H1 (cell line): ENCODE measurements around the gene FAM83G. TPM values are rescaled to one million over a fixed set of nuclear protein-coding genes. Genes with fewer than 3 reads are reported as not detected.

Experiments
- CTCF ChIA-PET: fragments of 300-600 bp; sonication (Branson Sonifier 250); formaldehyde crosslinking; loops from one replicate; lab custom pipeline; 2021; ENCODE audit not compliant: partially characterized antibody; lab: Charles Lee
- POLR2A ChIA-PET: fragments of 300-600 bp; sonication (Branson Sonifier 250); formaldehyde crosslinking; loops from one replicate; lab custom pipeline; 2021; ENCODE audit warnings: inconsistent platforms; ENCODE audit not compliant: partially characterized antibody; lab: Charles Lee
- DNase-seq, 2 experiments: peaks; one replicate each; pipeline versions ENCODE4 v3.0.0 to v3.0.0-alpha.2; 2010 to 2022; ENCODE audit warnings: low spot score in 2 of 2, low read depth in 1 of 2, mixed read lengths in 1 of 2
- FAIRE-seq: peaks from 2 replicates; lab custom pipeline; 2011; peaks lifted over from hg19 to GRCh38; lab: Jason Lieb, UNC
- H2AFZ ChIP-seq: 2 replicates; pipeline ENCODE4 v1.8.1; 2012; ENCODE audit warnings: low read length, inconsistent platforms
- H2AK5ac ChIP-seq: 2 replicates; pipeline ENCODE4 v1.6.1; 2013; ENCODE audit warnings: low read depth, low read length
- H2BK120ac ChIP-seq: replicated peaks from 2 replicates; pipeline ENCODE3; 2013; ENCODE audit warnings: low read depth, low read length, inconsistent platforms
- H2BK12ac ChIP-seq: 2 replicates; pipeline ENCODE4 v1.6.1; 2013; ENCODE audit warnings: low read depth, low read length
- H2BK15ac ChIP-seq: 2 replicates; pipeline ENCODE4 v1.6.1; 2013; ENCODE audit warnings: low read length
- H2BK20ac ChIP-seq: 2 replicates; pipeline ENCODE4 v1.6.1; 2013; ENCODE audit warnings: low read length
- H2BK5ac ChIP-seq: 2 replicates; pipeline ENCODE4 v1.6.1; 2013; ENCODE audit warnings: low read depth, low read length
- H3K14ac ChIP-seq: 2 replicates; pipeline ENCODE4 v1.6.1; 2013; ENCODE audit warnings: inconsistent platforms; ENCODE audit not compliant: insufficient read length
- H3K18ac ChIP-seq: 2 replicates; pipeline ENCODE4 v1.6.1; 2013; ENCODE audit warnings: low read length; ENCODE audit errors: extremely low read depth
- H3K23ac ChIP-seq: 2 replicates; pipeline ENCODE4 v1.6.1; 2013; ENCODE audit warnings: inconsistent platforms; ENCODE audit not compliant: insufficient read length
- H3K23me2 ChIP-seq: 2 replicates; pipeline ENCODE4 v1.6.1; 2013; ENCODE audit warnings: low read depth, low read length
- H3K27ac ChIP-seq: 2 replicates; pipeline ENCODE4 v1.6.1; 2011; ENCODE audit warnings: low read depth, low read length, inconsistent platforms
- H3K27me3 ChIP-seq, 4 experiments: replicated peaks in 1 of 4; 1 replicate in 1 of 4; 2 replicates in 3 of 4; pipeline versions ENCODE4 v1.6.1 to v1.8.1; 2011 to 2013; ENCODE audit warnings: low read length in 3 of 4, mild to moderate bottlenecking in 3 of 4, inconsistent platforms in 2 of 4, mixed read lengths in 2 of 4, moderate library complexity in 1 of 4; ENCODE audit not compliant: control insufficient read depth in 3 of 4, insufficient read depth in 3 of 4; ENCODE audit errors: extremely low read depth in 1 of 4
- H3K36me3 ChIP-seq, 4 experiments: 2 replicates each; pipeline versions ENCODE4 v1.6.1 to v1.8.1; 2011 to 2013; ENCODE audit warnings: mild to moderate bottlenecking in 4 of 4, low read length in 3 of 4, moderate library complexity in 2 of 4, control low read depth in 1 of 4, inconsistent platforms in 1 of 4; ENCODE audit not compliant: insufficient read depth in 4 of 4, control insufficient read depth in 2 of 4
- H3K4ac ChIP-seq: replicated peaks from 2 replicates; pipeline ENCODE3; 2013; ENCODE audit warnings: low read length, low read depth, mixed read lengths, inconsistent platforms; ENCODE audit not compliant: insufficient read length
- H3K4me1 ChIP-seq, 4 experiments: replicated peaks in 1 of 4; 1 replicate in 1 of 4; 2 replicates in 3 of 4; pipeline versions ENCODE4 v1.6.1 to v1.8.1; 2011 to 2013; ENCODE audit warnings: low read length in 3 of 4, inconsistent platforms in 2 of 4, mixed read lengths in 1 of 4; ENCODE audit not compliant: insufficient read depth in 4 of 4, control insufficient read depth in 3 of 4
- H3K4me2 ChIP-seq, 2 experiments: 2 replicates each; pipeline versions ENCODE4 v1.6.1 to v1.8.1; 2011 to 2013; ENCODE audit warnings: low read depth in 2 of 2, low read length in 2 of 2, control low read depth in 1 of 2, inconsistent platforms in 1 of 2, mild to moderate bottlenecking in 1 of 2; ENCODE audit not compliant: insufficient read depth in 1 of 2
- H3K4me3 ChIP-seq, 4 experiments: fragments of 200-600, 300-600 bp in 1 of 4; sonication (generic), shearing (Covaris generic), sonication (Bioruptor Twin) in 1 of 4; 2 replicates each; pipeline versions ENCODE4 v1.5.1 to v1.8.1; 2011 to 2016; ENCODE audit warnings: low read length in 4 of 4, low read depth in 3 of 4, control low read depth in 2 of 4, inconsistent platforms in 2 of 4, mild to moderate bottlenecking in 2 of 4, mixed read lengths in 1 of 4, moderate library complexity in 1 of 4; ENCODE audit not compliant: insufficient read depth in 2 of 4; ENCODE audit errors: extremely low read depth in 1 of 4
- H3K56ac ChIP-seq: replicated peaks from 2 replicates; pipeline ENCODE3; 2013; ENCODE audit warnings: low read depth, mild to moderate bottlenecking, mixed read lengths, low read length, inconsistent platforms; ENCODE audit not compliant: insufficient read length
- H3K79me1 ChIP-seq: 2 replicates; pipeline ENCODE4 v1.6.1; 2013; ENCODE audit warnings: low read depth, low read length, control low read depth
- H3K79me2 ChIP-seq, 2 experiments: 2 replicates each; pipeline versions ENCODE4 v1.6.1 to v1.8.1; 2012 to 2013; ENCODE audit warnings: low read length in 2 of 2, mild to moderate bottlenecking in 2 of 2, inconsistent platforms in 1 of 2; ENCODE audit not compliant: insufficient read depth in 2 of 2, control insufficient read depth in 1 of 2
- H3K9ac ChIP-seq, 4 experiments: replicated peaks in 1 of 4; 1 replicate in 1 of 4; 2 replicates in 3 of 4; pipeline versions ENCODE4 v1.6.1 to v1.8.1; 2011 to 2013; ENCODE audit warnings: low read depth in 3 of 4, low read length in 3 of 4, control low read depth in 2 of 4, mild to moderate bottlenecking in 2 of 4, moderate library complexity in 2 of 4, inconsistent platforms in 1 of 4; ENCODE audit errors: extremely low read depth in 1 of 4
- H3K9me3 ChIP-seq, 2 experiments: 2 replicates each; pipeline versions ENCODE4 v1.6.1 to v1.8.1; 2012 to 2013; ENCODE audit warnings: mild to moderate bottlenecking in 2 of 2, moderate library complexity in 2 of 2, control low read depth in 1 of 2, inconsistent platforms in 1 of 2, low read depth in 1 of 2, low read length in 1 of 2, mixed read lengths in 1 of 2; ENCODE audit not compliant: insufficient read depth in 2 of 2
- H4K20me1 ChIP-seq, 2 experiments: replicated peaks in 1 of 2; 2 replicates each; pipeline versions ENCODE3 to v1.8.1; 2011 to 2013; ENCODE audit warnings: inconsistent platforms in 2 of 2, low read length in 2 of 2, mild to moderate bottlenecking in 1 of 2; ENCODE audit not compliant: insufficient read depth in 2 of 2, control insufficient read depth in 1 of 2
- H4K5ac ChIP-seq: 2 replicates; pipeline ENCODE4 v1.6.1; 2013; ENCODE audit warnings: low read length, low read depth, mixed read lengths, inconsistent platforms; ENCODE audit not compliant: insufficient read length
- H4K8ac ChIP-seq: 2 replicates; pipeline ENCODE4 v1.8.0; 2013; ENCODE audit warnings: mild to moderate bottlenecking, moderate library complexity, low read length, inconsistent platforms; ENCODE audit not compliant: insufficient read depth; ENCODE audit errors: extremely low read depth
- H4K91ac ChIP-seq: replicated peaks from 2 replicates; pipeline ENCODE3; 2013; ENCODE audit warnings: low read length, mixed read lengths, inconsistent platforms; ENCODE audit not compliant: insufficient read length
- CBX8 ChIP-seq: fragments of 300-800, 300-1000 bp; sonication (generic); IDR thresholded peaks from 2 replicates; pipeline ENCODE4 v1.7.1; 2016; ENCODE audit warnings: low read depth, low read length, borderline replicate concordance
- CHD1 ChIP-seq: IDR thresholded peaks from 2 replicates; pipeline ENCODE4 v1.6.1; 2012; ENCODE audit warnings: low read depth, low read length, improper control_type of control experiment
- CREB1 ChIP-seq: IDR thresholded peaks from 2 replicates; pipeline ENCODE4 v1.6.1; 2012; ENCODE audit warnings: inconsistent platforms
- E2F6 ChIP-seq: IDR thresholded peaks from 2 replicates; pipeline ENCODE4 v1.6.1; 2012; ENCODE audit warnings: inconsistent platforms
- GABPA ChIP-seq: IDR thresholded peaks from 2 replicates; pipeline ENCODE4 v1.6.1; 2011; ENCODE audit warnings: mild to moderate bottlenecking, low read length, moderate library complexity, borderline replicate concordance; ENCODE audit not compliant: insufficient read depth
- KDM1A ChIP-seq: fragments of 200-600, 300-600 bp; sonication (generic); IDR thresholded peaks from 2 replicates; pipeline ENCODE4 v1.7.1; 2016; ENCODE audit warnings: mild to moderate bottlenecking, low read length, borderline replicate concordance
- POLR2A ChIP-seq, 2 experiments: IDR thresholded peaks; 1 replicate in 1 of 2; 2 replicates in 1 of 2; pipeline ENCODE4 v1.6.1; 2011; ENCODE audit warnings: low read depth in 2 of 2, low read length in 2 of 2, mild to moderate bottlenecking in 2 of 2; ENCODE audit errors: control extremely low read depth in 1 of 2
- RBBP5 ChIP-seq: IDR thresholded peaks from 2 replicates; pipeline ENCODE4 v1.7.1; 2012; ENCODE audit warnings: low read depth, mild to moderate bottlenecking, inconsistent platforms, low read length, moderate library complexity, borderline replicate concordance
- RFX5 ChIP-seq: IDR thresholded peaks from 2 replicates; pipeline ENCODE4 v1.6.1; 2011; ENCODE audit warnings: low read depth, low read length, improper control_type of control experiment, borderline replicate concordance
- RXRA ChIP-seq: IDR thresholded peaks from 2 replicates; pipeline ENCODE4 v1.6.1; 2011; ENCODE audit warnings: low read depth, mild to moderate bottlenecking, low read length, moderate library complexity; ENCODE audit not compliant: insufficient read depth
- SP1 ChIP-seq: IDR thresholded peaks from 2 replicates; pipeline ENCODE4 v1.6.1; 2011; ENCODE audit warnings: low read depth, low read length
- SUZ12 ChIP-seq: fragments of 200-600 bp; sonication (generic); IDR thresholded peaks from 2 replicates; pipeline ENCODE4 v1.6.1; 2012; ENCODE audit warnings: mild to moderate bottlenecking, inconsistent platforms, low read length, moderate library complexity, mixed read lengths
- WGBS, 2 experiments: shearing (Covaris generic) in 1 of 2; methylation state at CpG; one replicate each; pipeline versions ENCODE4 v1.1.6 to v1.1.7; 2013 to 2015; ENCODE audit warnings: low lambda C conversion rate in 2 of 2, mixed read lengths in 2 of 2, inconsistent platforms in 1 of 2, low coverage in 1 of 2, missing lambda C conversion rate in 1 of 2; ENCODE audit not compliant: insufficient replicate concordance in 2 of 2, insufficient coverage in 1 of 2, insufficient read length in 1 of 2; ENCODE audit errors: extremely low coverage in 1 of 2, missing lambda C conversion rate in 1 of 2; 5-methylcytosine and 5-hydroxymethylcytosine counted together
- polyA plus RNA-seq, 7 experiments: library from polyadenylated mRNA; depleted of rRNA in 3 of 7; stranded (reverse) in 5 of 7; unstranded in 2 of 7; fragments of >200 nt in 5 of 7; fragments of 200-250 nt in 2 of 7; gene quantifications; 1 replicate in 5 of 7; 2 replicates in 1 of 7; 4 replicates in 1 of 7; pipeline versions ENCODE4 v1.2.1 to v1.2.3, GENCODE V29; 2011 to 2013; ENCODE audit warnings: missing spikeins in 2 of 7, mixed read lengths in 2 of 7
- total RNA-seq: library from RNA; stranded (reverse); fragmentation: NEBNext Ultra II Directional; extraction: Animal tissue kit (Norgen Biotek cat#: 25700); gene quantifications from 2 replicates; pipeline ENCODE4 v1.2.1, GENCODE V29; 2021

Gene FAM83G
- total and polyA plus RNA-seq, 2 of the 8 experiments (the other 6 are each of a cell fraction or from before 2014, with no cell fraction given), result 15.4 to 29.0 TPM

GRCh38 chr17:18986541-18987229, 17.9 kb downstream of the FAM83G start:
- H3K79me2 ChIP-seq, result peaks cover 0 to 7% of the 10 kb centered on the region in 2 experiments; a peak in 1 of 4 replicates
- peaks cover 16% of the 10 kb centered on the region for H3K79me1 ChIP-seq
- no peak overlapping the region for H2BK12ac ChIP-seq
- ChIA-PET POLR2A (no interaction called here), CTCF (interaction anchor here (2.5 kb wide), 1 partner anchor 26 kb away, joined by 9 read pairs; no protein-coding TSS in a partner anchor)
- H4K8ac ChIP-seq, result no peak overlapping the region
- H2BK5ac ChIP-seq, result no peak overlapping the region; the same call in 1 of the 2 replicates
- peaks cover 12 to 27% of the 10 kb centered on the region in 2 experiments for H4K20me1 ChIP-seq
- H3K18ac ChIP-seq, result no peak overlapping the region
- H4K5ac ChIP-seq, result no peak overlapping the region
- H3K23me2 ChIP-seq, result no peaks in the 10 kb centered on the region
- H3K27ac ChIP-seq, result no peak overlapping the region
- H2AK5ac ChIP-seq, result no peak overlapping the region
- no peak overlapping the region for H3K4me2 ChIP-seq
- H3K4me1 ChIP-seq, result peaks cover 0 to 4% (median 0%) of the 10 kb centered on the region in 4 experiments; a peak in 1 of 7 replicates
- FAIRE-seq (no peak), DNase-seq (no peak)
- H3K14ac ChIP-seq, result no peak overlapping the region
- WGBS, 2 experiments, result 95% methylated on average over 21 of the region's 21 CpGs; no CpG with 5 or more reads in 1 of the 2 experiments
- no peak overlapping the region for H2BK120ac ChIP-seq
- no peak overlapping the region for H3K4ac ChIP-seq
- H3K9me3 ChIP-seq, result no peaks in the 10 kb centered on the region
- no peak overlapping the region for H4K91ac ChIP-seq
- H3K4me3 ChIP-seq, result no peak overlapping the region
- H2BK15ac ChIP-seq, result no peak overlapping the region
- H3K27me3 ChIP-seq, result no peaks in the 10 kb centered on the region
- no peak overlapping the region for H2BK20ac ChIP-seq
- no peak overlapping the region for H3K9ac ChIP-seq
- H3K56ac ChIP-seq, result no peak overlapping the region
- no peak overlapping the region for H3K23ac ChIP-seq
- peaks cover 0 to 18% (median 10%) of the 10 kb centered on the region in 4 experiments; a peak in 6 of 8 replicates for H3K36me3 ChIP-seq
- no peak overlapping the region for H2AFZ ChIP-seq
- no peak for TF ChIP-seq CBX8
- TF ChIP-seq RFX5, result no peak
- no peak for TF ChIP-seq POLR2A (IDR thresholded peaks at IDR 0.05; ENCODE audit: control extremely low read depth in 1 of 2, low read depth in 2 of 2, low read length in 2 of 2)
- no peak for TF ChIP-seq CHD1
- no peak for TF ChIP-seq CREB1
- no peak for TF ChIP-seq KDM1A
- no peak for TF ChIP-seq GABPA
- no peak for TF ChIP-seq RXRA
- no peak for TF ChIP-seq RBBP5
- TF ChIP-seq E2F6, result no peak
- no peak for TF ChIP-seq SUZ12
- no peak for TF ChIP-seq SP1
